ENCODE results near the gene PRF1.

DNA sequence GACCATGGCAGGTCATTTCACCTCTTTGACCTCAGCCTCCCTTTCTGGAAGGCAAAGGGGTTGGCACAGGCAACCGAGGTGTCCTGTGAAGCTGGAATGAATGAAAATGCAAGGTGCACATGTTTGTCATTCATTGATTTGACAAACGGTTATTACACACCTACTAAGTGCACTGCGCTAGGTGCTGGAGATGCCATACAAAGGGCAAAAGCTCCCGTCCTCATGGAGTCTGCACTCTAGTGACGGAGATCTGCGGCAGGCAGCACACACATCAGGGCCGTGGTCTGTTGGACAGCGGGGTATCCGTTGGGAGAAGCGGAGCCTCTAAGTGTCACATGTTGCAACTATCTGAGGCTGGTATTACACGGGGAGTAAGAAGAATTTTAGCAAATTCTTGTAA, 44.2 kb downstream of the PRF1 start:
- TF ChIP-seq ETS1 (IDR thresholded peaks at IDR 0.05) = no peak
- TF ChIP-seq EZH2 (IDR thresholded peaks at IDR 0.05; ENCODE audit: low read depth, unreplicated experiment) = no peak
- TF ChIP-seq, protein P1, sequence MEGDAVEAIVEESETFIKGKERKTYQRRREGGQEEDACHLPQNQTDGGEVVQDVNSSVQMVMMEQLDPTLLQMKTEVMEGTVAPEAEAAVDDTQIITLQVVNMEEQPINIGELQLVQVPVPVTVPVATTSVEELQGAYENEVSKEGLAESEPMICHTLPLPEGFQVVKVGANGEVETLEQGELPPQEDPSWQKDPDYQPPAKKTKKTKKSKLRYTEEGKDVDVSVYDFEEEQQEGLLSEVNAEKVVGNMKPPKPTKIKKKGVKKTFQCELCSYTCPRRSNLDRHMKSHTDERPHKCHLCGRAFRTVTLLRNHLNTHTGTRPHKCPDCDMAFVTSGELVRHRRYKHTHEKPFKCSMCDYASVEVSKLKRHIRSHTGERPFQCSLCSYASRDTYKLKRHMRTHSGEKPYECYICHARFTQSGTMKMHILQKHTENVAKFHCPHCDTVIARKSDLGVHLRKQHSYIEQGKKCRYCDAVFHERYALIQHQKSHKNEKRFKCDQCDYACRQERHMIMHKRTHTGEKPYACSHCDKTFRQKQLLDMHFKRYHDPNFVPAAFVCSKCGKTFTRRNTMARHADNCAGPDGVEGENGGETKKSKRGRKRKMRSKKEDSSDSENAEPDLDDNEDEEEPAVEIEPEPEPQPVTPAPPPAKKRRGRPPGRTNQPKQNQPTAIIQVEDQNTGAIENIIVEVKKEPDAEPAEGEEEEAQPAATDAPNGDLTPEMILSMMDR (conservative IDR thresholded peaks at IDR 0.05; ENCODE audit: low read depth in 2 of 2) = no peak
